Measurements from ENCODE around the gene MTO1.
"Not testable (repeated sequence)": the region's sequence is repeated elsewhere in the genome, so short reads cannot be mapped to it uniquely, and the experiment has no call there.

The MTO1 gene

GRCh38 chr6:73532293-73532692, 70.8 kb downstream of the MTO1 start:
- no peak for DNase-seq

GRCh38 chr6:73534628-73535027, 73.1 kb downstream of the MTO1 start:
- DNase-seq = no peak

- no peak for DNase-seq
Observed at GRCh38 chr6:73537677-73538076, 76.1 kb downstream of the MTO1 start.

- no peak for DNase-seq
Observed at GRCh38 chr6:73538116-73538779, 76.7 kb downstream of the MTO1 start.

- DNase-seq = not testable (repeated sequence)
Observed at GRCh38 chr6:73542481-73542880, 80.9 kb downstream of the MTO1 start.

GRCh38 chr6:73542891-73543290, 81.4 kb downstream of the MTO1 start:
- DNase-seq = no peak

- DNase-seq = no peak
Observed at GRCh38 chr6:73547036-73547435, 85.5 kb downstream of the MTO1 start.

- DNase-seq = no peak
Observed at GRCh38 chr6:73548458-73549446, 87.2 kb downstream of the MTO1 start.

- not testable (repeated sequence) for DNase-seq
Observed at GRCh38 chr6:73551115-73551514, 89.6 kb downstream of the MTO1 start.

- not testable (repeated sequence) for DNase-seq
Observed at GRCh38 chr6:73555380-73555949, 93.9 kb downstream of the MTO1 start.

GRCh38 chr6:73556836-73557235, 95.3 kb downstream of the MTO1 start:
- DNase-seq = no peak

Measured in bone marrow (tissue), 2 donors.